HCT116 (cell line): ENCODE measurements around the gene TENM3. TPM values are rescaled to one million over a fixed set of nuclear protein-coding genes. Genes with fewer than 3 reads are reported as not detected.

Source experiments
- ATAC-seq: fragments of 200-7000 bp; cut with Tn5 transposase; 2 replicates; pipeline ENCODE4 v1.9.1; 2020; ENCODE audit warnings: mild to moderate bottlenecking, moderate library complexity
- BruUV-seq: library from RNA; stranded (reverse); fragments of 400-500 nt; replicated peaks from 2 replicates; lab custom pipeline; 2021; lab: Mats Ljungman, UMichigan
- CTCF ChIA-PET: fragments of 300-600 bp; sonication (Branson Sonifier 250); formaldehyde crosslinking; loops from one replicate; lab custom pipeline; 2021; ENCODE audit warnings: antibody characterized with exemption; lab: Charles Lee
- POLR2A ChIA-PET: fragments of 300-600, 350-600 bp; sonication (Branson Sonifier 250); formaldehyde crosslinking; loops from one replicate; lab custom pipeline; 2021; ENCODE audit warnings: antibody characterized with exemption; lab: Charles Lee
- RAD21 ChIA-PET, 2 experiments: fragments of 300-600 bp; sonication (Branson Sonifier 250); formaldehyde crosslinking; loops; one replicate each; lab custom pipeline; 2023; ENCODE audit warnings: low total read pairs in 2 of 2; ENCODE audit not compliant: uncharacterized antibody in 2 of 2, unreplicated experiment in 2 of 2, low non-redundant PET in 1 of 2; lab: Charles Lee
- DNase-seq: peaks from one replicate; pipeline ENCODE4 v3.0.0-alpha.2; 2010; ENCODE audit warnings: low read depth, low spot score
- H2AFZ ChIP-seq: fragments of 200-600 bp; shearing (Covaris generic), sonication (generic); 2 replicates; pipeline ENCODE4 v1.6.1; 2017; ENCODE audit warnings: low read depth, mixed run types, mixed read lengths, antibody characterized with exemption, low read length; ENCODE audit not compliant: poor library complexity, severe bottlenecking
- H3K27ac ChIP-seq: 2 replicates; pipeline ENCODE4 v1.5.1; 2012; ENCODE audit warnings: low read depth, low read length
- H3K27me3 ChIP-seq: fragments of 200-600 bp; sonication (generic); 2 replicates; pipeline ENCODE4 v1.6.1; 2016; ENCODE audit warnings: mixed run types, low read length, mixed read lengths; ENCODE audit not compliant: insufficient read depth
- H3K36me3 ChIP-seq, 2 experiments: fragments of 200-500 bp in 1 of 2; fragments of 200-600 bp in 1 of 2; sonication (Bioruptor generic) in 1 of 2; sonication (generic) in 1 of 2; 2 replicates each; pipeline versions ENCODE4 v1.5.1 to v1.6.1; 2014 to 2016; ENCODE audit warnings: low read length in 2 of 2, inconsistent platforms in 1 of 2, mixed read lengths in 1 of 2, mixed run types in 1 of 2; ENCODE audit not compliant: insufficient read depth in 2 of 2, control insufficient read depth in 1 of 2
- H3K4me1 ChIP-seq, 2 experiments: fragments of 200-600 bp in 1 of 2; sonication (generic) in 1 of 2; 2 replicates each; pipeline versions ENCODE4 v1.5.1 to v1.6.1; 2012 to 2017; ENCODE audit warnings: low read length in 2 of 2, inconsistent platforms in 1 of 2, mild to moderate bottlenecking in 1 of 2, mixed read lengths in 1 of 2, mixed run types in 1 of 2, moderate library complexity in 1 of 2; ENCODE audit not compliant: insufficient read depth in 2 of 2, control insufficient read depth in 1 of 2
- H3K4me2 ChIP-seq: fragments of 200-600 bp; sonication (generic); 2 replicates; pipeline ENCODE4 v1.6.1; 2017; ENCODE audit warnings: mixed run types, low read length, mixed read lengths
- H3K4me3 ChIP-seq, 2 experiments: fragments of 200-600 bp in 1 of 2; sonication (generic) in 1 of 2; replicated peaks in 1 of 2; 2 replicates each; pipeline ENCODE4 v1.5.1; 2011 to 2016; ENCODE audit warnings: low read length in 2 of 2, control low read depth in 1 of 2, low read depth in 1 of 2, mild to moderate bottlenecking in 1 of 2, mixed read lengths in 1 of 2, mixed run types in 1 of 2
- H3K79me2 ChIP-seq: fragments of 200-600 bp; sonication (generic); 2 replicates; pipeline ENCODE4 v1.6.1; 2017; ENCODE audit warnings: mild to moderate bottlenecking, mixed run types, low read length, moderate library complexity, mixed read lengths; ENCODE audit not compliant: insufficient read depth
- H3K9ac ChIP-seq: fragments of 200-600 bp; sonication (generic); 2 replicates; pipeline ENCODE4 v1.6.1; 2016; ENCODE audit warnings: low read length, mixed read lengths
- H3K9me2 ChIP-seq: fragments of 200-600 bp; sonication (generic), shearing (Covaris generic); 2 replicates; pipeline ENCODE4 v1.6.1; 2017; ENCODE audit warnings: mixed run types, mild to moderate bottlenecking, moderate library complexity; ENCODE audit not compliant: insufficient read depth
- H3K9me3 ChIP-seq, 2 experiments: fragments of 200-500 bp in 1 of 2; fragments of 200-600 bp in 1 of 2; sonication (Bioruptor generic) in 1 of 2; sonication (generic) in 1 of 2; 2 replicates each; pipeline ENCODE4 v1.6.1; 2014 to 2017; ENCODE audit warnings: low read length in 2 of 2, mixed read lengths in 2 of 2, inconsistent platforms in 1 of 2, low read depth in 1 of 2, mild to moderate bottlenecking in 1 of 2, mixed run types in 1 of 2, moderate library complexity in 1 of 2; ENCODE audit not compliant: control insufficient read depth in 1 of 2, insufficient read depth in 1 of 2
- H4K20me1 ChIP-seq: fragments of 200-600 bp; sonication (generic), shearing (Covaris generic); 2 replicates; pipeline ENCODE4 v1.6.1; 2017; ENCODE audit warnings: mixed run types, mild to moderate bottlenecking, moderate library complexity; ENCODE audit not compliant: insufficient read depth
- CEBPB ChIP-seq: IDR thresholded peaks from 2 replicates; pipeline ENCODE4 v1.6.1; 2012; ENCODE audit warnings: low read depth
- CTCF ChIP-seq, 3 experiments: fragments of 200-600 bp in 1 of 3; sonication (generic) in 1 of 3; IDR thresholded peaks in 2 of 3; conservative IDR thresholded peaks in 1 of 3; 2 replicates each; pipeline ENCODE4 v1.5.1; 2012 to 2017; ENCODE audit warnings: low read depth in 2 of 3, low read length in 2 of 3, antibody characterized with exemption in 1 of 3, borderline replicate concordance in 1 of 3, control low read depth in 1 of 3, mild to moderate bottlenecking in 1 of 3, mixed read lengths in 1 of 3, mixed run types in 1 of 3, moderate library complexity in 1 of 3; ENCODE audit not compliant: insufficient read depth in 1 of 3
- EGR1 ChIP-seq: IDR thresholded peaks from 2 replicates; pipeline ENCODE4 v1.6.1; 2012; ENCODE audit warnings: low read depth
- ELF1 ChIP-seq: IDR thresholded peaks from 2 replicates; pipeline ENCODE4 v1.6.1; 2012; ENCODE audit warnings: low read depth, borderline replicate concordance
- FOSL1 ChIP-seq: IDR thresholded peaks from 2 replicates; pipeline ENCODE4 v1.6.1; 2012; ENCODE audit warnings: low read depth
- JUND ChIP-seq: IDR thresholded peaks from 2 replicates; pipeline ENCODE4 v1.6.1; 2012
- POLR2AphosphoS5 ChIP-seq: IDR thresholded peaks from 2 replicates; pipeline ENCODE4 v1.6.1; 2011; ENCODE audit warnings: mild to moderate bottlenecking, low read depth, low read length, moderate library complexity
- RAD21 ChIP-seq: IDR thresholded peaks from 2 replicates; pipeline ENCODE4 v1.6.1; 2012; ENCODE audit warnings: low read depth, mild to moderate bottlenecking
- REST ChIP-seq: IDR thresholded peaks from 2 replicates; pipeline ENCODE4 v1.6.1; 2012; ENCODE audit warnings: low read depth
- SIN3A ChIP-seq: IDR thresholded peaks from 2 replicates; pipeline ENCODE4 v1.6.1; 2012; ENCODE audit warnings: low read depth
- YY1 ChIP-seq: IDR thresholded peaks from 2 replicates; pipeline ENCODE4 v1.6.1; 2011; ENCODE audit warnings: low read length, low read depth, moderate library complexity, mild to moderate bottlenecking; ENCODE audit not compliant: insufficient replicate concordance; ENCODE audit errors: extremely low read depth
- ZBTB33 ChIP-seq: IDR thresholded peaks from 2 replicates; pipeline ENCODE4 v1.6.1; 2011; ENCODE audit warnings: mild to moderate bottlenecking, low read length, moderate library complexity; ENCODE audit not compliant: insufficient replicate concordance; ENCODE audit errors: extremely low read depth
- ZNF274 ChIP-seq: fragments of 200-500 bp; sonication (Bioruptor generic); IDR thresholded peaks from 2 replicates; pipeline ENCODE4 v1.6.1; 2014; ENCODE audit warnings: mild to moderate bottlenecking, low read depth, low read length, inconsistent platforms
- intact Hi-C: fragments of 100-400 bp; cut with micrococcal nuclease; formaldehyde crosslinking; loops from 2 replicates; pipeline ENCODE4 v1.10.0; 2022
- total RNA-seq: library from RNA; stranded (reverse); gene quantifications from one replicate; pipeline ENCODE4 v1.2.1, GENCODE V29; 2021; ENCODE audit not compliant: unreplicated experiment

TENM3 gene
- total RNA-seq, 1 experiment from 2014 or later, result 0.54 TPM

GRCh38 chr4:182799515-182800215 lies 556.5 kb downstream of the TENM3 start (continued):
- TF ChIP-seq ZBTB33 (no peak), JUND (no peak)

GRCh38 chr4:182800216-182800515 lies 557.0 kb downstream of the TENM3 start:
- Histone ChIP-seq H2AFZ (no peak overlapping the region), H3K79me2 (no peaks in the 10 kb centered on the region), H4K20me1 (no peaks in the 10 kb centered on the region), H3K4me2 (no peak overlapping the region), H3K9ac (no peak overlapping the region), H3K36me3 (no peaks in the 10 kb centered on the region), H3K9me3 (no peaks in the 10 kb centered on the region), H3K4me1 (no peaks in the 10 kb centered on the region), H3K27me3 (no peaks in the 10 kb centered on the region), H3K4me3 (no peak overlapping the region), H3K9me2 (no peaks in the 10 kb centered on the region), H3K27ac (no peak overlapping the region)
- TF ChIP-seq CTCF (IDR thresholded peaks at IDR 0.05 in 2 of 3, conservative IDR thresholded peaks at IDR 0.05 in 1 of 3; ENCODE audit: borderline replicate concordance in 1 of 3, insufficient read depth in 1 of 3, low read depth in 2 of 3, low read length in 2 of 3) (no peak), ZBTB33 (no peak), SIN3A (no peak), REST (no peak), ELF1 (no peak), FOSL1 (no peak), RAD21 (no peak), POLR2AphosphoS5 (no peak), CEBPB (no peak), JUND (no peak), ZNF274 (no peak), EGR1 (no peak), YY1 (no peak)
- ATAC-seq (no peak), DNase-seq (no peak)
- CTCF ChIA-PET, result no interaction called here
- POLR2A ChIA-PET, result no interaction called here
- BruUV-seq, result no TSS peak
- RAD21 ChIA-PET, result no interaction called here
- intact Hi-C loops, result loop anchor here (10.0 kb wide), 1 partner anchor 465 kb away; no protein-coding TSS in a partner anchor
